Measurements from ENCODE around the gene ZBTB38. TPM values are rescaled to one million over a fixed set of nuclear protein-coding genes. Genes with fewer than 3 reads are reported as not detected.

ZBTB38 gene
- total and polyA plus RNA-seq, 2 donors (not counting 1 experiment from before 2014, with no cell fraction given): 13.8 to 71.2 TPM

GRCh38 chr3:141382571-141382970, 14.3 kb downstream of the ZBTB38 start:
- H3K4me2 ChIP-seq (replicated peaks; ENCODE audit: low read depth, low read length, poor library complexity, severe bottlenecking): no peak overlapping the region
- WGBS (ENCODE audit: insufficient coverage): 100% methylated on average over 2 of the region's 2 CpGs
- CTCF ChIA-PET: interaction anchor here (0.6 to 3.8 kb wide), 7 partner anchors 12 to 73 kb away, joined by 3 to 19 read pairs (median 6); no protein-coding TSS in a partner anchor
- POLR2A ChIA-PET: interaction anchor here (1.2 kb wide), 1 partner anchor 19 kb away, joined by 5 read pairs; no protein-coding TSS in a partner anchor
- H3K9me3 Mint-ChIP-seq (ENCODE audit: insufficient read depth): no peaks in the 10 kb centered on the region
- peaks cover 0 to 3% (median 0%) of the 10 kb centered on the region in 4 experiments for H3K27me3 ChIP-seq (replicated peaks in 1 of 4; ENCODE audit: control extremely low read depth in 1 of 4, control insufficient read depth in 3 of 4, insufficient read depth in 4 of 4, low read length in 3 of 4)
- H2AFZ ChIP-seq (ENCODE audit: insufficient read depth, low read depth, low read length, poor library complexity, severe bottlenecking): no peak overlapping the region
- H3K27ac Mint-ChIP-seq: peak overlapping the region; percentile 70
- no peak overlapping the region for H3K4me3 ChIP-seq (ENCODE audit: control extremely low read depth in 1 of 5, extremely low read depth in 1 of 5, insufficient read depth in 1 of 5, low read depth in 2 of 5, low read length in 4 of 5)
- peaks cover 11 to 31% of the 10 kb centered on the region in 2 donors for H3K4me1 ChIP-seq (ENCODE audit: control insufficient read depth in 2 of 2, insufficient read depth in 2 of 2, low read length in 2 of 2)
- no peak for DNase-seq
- H4K20me1 ChIP-seq (ENCODE audit: control insufficient read depth, insufficient read depth, low read length, poor library complexity, severe bottlenecking): no peaks in the 10 kb centered on the region
- H3K27me3 Mint-ChIP-seq: no peaks in the 10 kb centered on the region
- ATAC-seq (ENCODE audit: low read depth): no peak
- no peak overlapping the region for H3K27ac ChIP-seq (ENCODE audit: low read length in 2 of 2)
- H3K36me3 ChIP-seq (replicated peaks in 1 of 2; ENCODE audit: control extremely low read depth in 1 of 2, control insufficient read depth in 1 of 2, extremely low read depth in 1 of 2, insufficient read depth in 2 of 2, low read length in 1 of 2): no peaks in the 10 kb centered on the region
- intact Hi-C loops (cut with micrococcal nuclease): no loop called here
- H3K9ac ChIP-seq (ENCODE audit: low read length): no peak overlapping the region
- TF ChIP-seq CTCF (IDR thresholded peaks at IDR 0.05) (no peak), EZH2 (IDR thresholded peaks at IDR 0.05; ENCODE audit: borderline replicate concordance, insufficient read depth, low read depth, low read length, poor library complexity, severe bottlenecking) (no peak)
- H3K9me3 ChIP-seq (ENCODE audit: control extremely low read depth in 1 of 3, control insufficient read depth in 2 of 3, insufficient read depth in 1 of 3, low read length in 2 of 3): no peaks in the 10 kb centered on the region
- H3K4me3 Mint-ChIP-seq: peak overlapping the region; percentile 62
- no peaks in the 10 kb centered on the region for H3K79me2 ChIP-seq (ENCODE audit: control insufficient read depth, insufficient read depth, low read length)
- peaks cover 64% of the 10 kb centered on the region for H3K4me1 Mint-ChIP-seq

GRCh38 chr3:141383555-141384129, 15.3 kb downstream of the ZBTB38 start:
- peak overlapping the region in 1 of 2 donors; percentile 25 for H3K27ac ChIP-seq (ENCODE audit: low read length in 2 of 2)
- ATAC-seq (ENCODE audit: low read depth): no peak
- Mint-ChIP-seq H3K4me1 (peaks cover 60% of the 10 kb centered on the region), H3K27ac (peak overlapping the region; percentile 87), H3K9me3 (ENCODE audit: insufficient read depth) (no peaks in the 10 kb centered on the region), H3K27me3 (no peaks in the 10 kb centered on the region), H3K4me3 (peak overlapping the region; percentile 87)
- no peaks in the 10 kb centered on the region for H3K36me3 ChIP-seq (replicated peaks in 1 of 2; ENCODE audit: control extremely low read depth in 1 of 2, control insufficient read depth in 1 of 2, extremely low read depth in 1 of 2, insufficient read depth in 2 of 2, low read length in 1 of 2)
- H3K4me1 ChIP-seq (ENCODE audit: control insufficient read depth in 2 of 2, insufficient read depth in 2 of 2, low read length in 2 of 2): peaks cover 11 to 27% of the 10 kb centered on the region in 2 donors
- H3K9ac ChIP-seq (ENCODE audit: low read length): peak overlapping the region; percentile 40
- H2AFZ ChIP-seq (ENCODE audit: insufficient read depth, low read depth, low read length, poor library complexity, severe bottlenecking): peak overlapping the region; percentile 57
- H3K4me2 ChIP-seq (replicated peaks; ENCODE audit: low read depth, low read length, poor library complexity, severe bottlenecking): peak overlapping the region; percentile 48
- no peaks in the 10 kb centered on the region for H3K9me3 ChIP-seq (ENCODE audit: control extremely low read depth in 1 of 3, control insufficient read depth in 2 of 3, insufficient read depth in 1 of 3, low read length in 2 of 3)
- H3K27me3 ChIP-seq (replicated peaks in 1 of 4; ENCODE audit: control extremely low read depth in 1 of 4, control insufficient read depth in 3 of 4, insufficient read depth in 4 of 4, low read length in 3 of 4): peaks cover 0 to 3% (median 0%) of the 10 kb centered on the region in 4 experiments
- no peak for TF ChIP-seq EZH2 (IDR thresholded peaks at IDR 0.05; ENCODE audit: borderline replicate concordance, insufficient read depth, low read depth, low read length, poor library complexity, severe bottlenecking)
- TF ChIP-seq CTCF (IDR thresholded peaks at IDR 0.05): no peak
- CTCF ChIA-PET: interaction anchor here (1.1 to 3.8 kb wide), 10 partner anchors 13 to 177 kb away, joined by 3 to 19 read pairs (median 5); no protein-coding TSS in a partner anchor
- H3K79me2 ChIP-seq (ENCODE audit: control insufficient read depth, insufficient read depth, low read length): no peaks in the 10 kb centered on the region
- WGBS (ENCODE audit: insufficient coverage): 19% methylated on average over 8 of the region's 14 CpGs
- POLR2A ChIA-PET: interaction anchor here (1.2 kb wide), 1 partner anchor 18 kb away, joined by 5 read pairs; no protein-coding TSS in a partner anchor
- H3K4me3 ChIP-seq (ENCODE audit: control extremely low read depth in 1 of 5, extremely low read depth in 1 of 5, insufficient read depth in 1 of 5, low read depth in 2 of 5, low read length in 4 of 5): peak overlapping the region in 4 of 5 experiments; percentile 10 to 30 (median 21)
- intact Hi-C loops (cut with micrococcal nuclease): no loop called here
- H4K20me1 ChIP-seq (ENCODE audit: control insufficient read depth, insufficient read depth, low read length, poor library complexity, severe bottlenecking): no peaks in the 10 kb centered on the region
- no peak for DNase-seq

Measured in B cell (primary cell).